IMR-90 (cell line): ENCODE measurements around the gene RBMXL3. TPM values are rescaled to one million over a fixed set of nuclear protein-coding genes. Genes with fewer than 3 reads are reported as not detected.

Experiments used
- ATAC-seq: fragments of 200-7000 bp; cut with Tn5 transposase; 2 replicates; pipeline ENCODE4 v1.9.1; 2020; ENCODE audit warnings: low read depth, mild to moderate bottlenecking, moderate library complexity
- BruUV-seq: library from RNA; stranded (reverse); fragments of 400-500 nt; replicated peaks from 2 replicates; lab custom pipeline; 2021; lab: Mats Ljungman, UMichigan
- CTCF ChIA-PET: fragments of 300-600 bp; formaldehyde crosslinking; extraction: SDS; loops from one replicate; lab custom pipeline; 2021; ENCODE audit warnings: antibody characterized with exemption; lab: Yijun Ruan, JAX
- POLR2A ChIA-PET: fragments of 300-600 bp; sonication (Branson Sonifier 250); formaldehyde crosslinking; loops from one replicate; lab custom pipeline; 2022; ENCODE audit warnings: antibody characterized with exemption; ENCODE audit not compliant: unreplicated experiment; lab: Charles Lee
- DNase-seq: peaks from one replicate; pipeline ENCODE4 v3.0.0; 2013
- H2AFZ ChIP-seq: replicated peaks from 2 replicates; pipeline ENCODE3; 2013; ENCODE audit warnings: low read length, mild to moderate bottlenecking; ENCODE audit not compliant: poor library complexity
- H2AK5ac ChIP-seq: 2 replicates; pipeline ENCODE4 v1.6.1; 2013; ENCODE audit warnings: low read depth, low read length, inconsistent platforms
- H2AK9ac ChIP-seq: replicated peaks from 2 replicates; pipeline ENCODE3; 2013; ENCODE audit warnings: mild to moderate bottlenecking, low read depth, low read length, moderate library complexity; ENCODE audit not compliant: poor library complexity
- H2BK120ac ChIP-seq: 2 replicates; pipeline ENCODE4 v1.6.1; 2013; ENCODE audit warnings: low read depth, low read length, inconsistent platforms
- H2BK15ac ChIP-seq: 3 replicates; pipeline ENCODE4 v1.6.1; 2013; ENCODE audit warnings: low read depth, low read length, inconsistent platforms
- H2BK20ac ChIP-seq: 2 replicates; pipeline ENCODE4 v1.6.1; 2013; ENCODE audit warnings: low read depth, mild to moderate bottlenecking, inconsistent platforms, low read length, moderate library complexity
- H2BK5ac ChIP-seq: 2 replicates; pipeline ENCODE4 v1.6.1; 2013; ENCODE audit warnings: mild to moderate bottlenecking, low read depth, low read length, inconsistent platforms; ENCODE audit not compliant: poor library complexity, severe bottlenecking
- H3K14ac ChIP-seq: replicated peaks from 2 replicates; pipeline ENCODE4 v1.6.1; 2013; ENCODE audit warnings: low read depth, low read length, inconsistent platforms
- H3K18ac ChIP-seq: 2 replicates; pipeline ENCODE4 v1.6.1; 2013; ENCODE audit warnings: low read depth, low read length, control low read depth
- H3K23ac ChIP-seq: 2 replicates; pipeline ENCODE4 v1.6.1; 2013; ENCODE audit warnings: low read depth, low read length, inconsistent platforms
- H3K27ac ChIP-seq: 2 replicates; pipeline ENCODE4 v1.5.1; 2013; ENCODE audit warnings: mild to moderate bottlenecking, control low read depth, low read length; ENCODE audit not compliant: insufficient read depth
- H3K27me3 ChIP-seq: 2 replicates; pipeline ENCODE4 v1.6.1; 2013; ENCODE audit warnings: low read length; ENCODE audit not compliant: control insufficient read depth, insufficient read depth
- H3K36me3 ChIP-seq: 2 replicates; pipeline ENCODE4 v1.6.1; 2013; ENCODE audit warnings: low read length, mixed read lengths; ENCODE audit not compliant: control insufficient read depth, insufficient read depth
- H3K4ac ChIP-seq: 2 replicates; pipeline ENCODE4 v1.6.1; 2013; ENCODE audit warnings: low read depth, low read length, inconsistent platforms
- H3K4me1 ChIP-seq: 2 replicates; pipeline ENCODE4 v1.6.1; 2013; ENCODE audit warnings: low read length, mixed read lengths; ENCODE audit not compliant: control insufficient read depth, insufficient read depth
- H3K4me2 ChIP-seq: 2 replicates; pipeline ENCODE4 v1.6.1; 2013; ENCODE audit warnings: low read depth, mild to moderate bottlenecking, control low read depth, low read length, moderate library complexity
- H3K4me3 ChIP-seq: 2 replicates; pipeline ENCODE4 v1.5.1; 2013; ENCODE audit warnings: low read depth, mild to moderate bottlenecking, control low read depth, low read length, moderate library complexity; ENCODE audit not compliant: insufficient read depth
- H3K56ac ChIP-seq: 2 replicates; pipeline ENCODE4 v1.6.1; 2013; ENCODE audit warnings: low read length, inconsistent platforms; ENCODE audit not compliant: insufficient read depth; ENCODE audit errors: extremely low read depth
- H3K79me1 ChIP-seq, 2 experiments: 2 replicates each; pipeline ENCODE4 v1.6.1; 2013; ENCODE audit warnings: low read length in 2 of 2, inconsistent platforms in 1 of 2, low read depth in 1 of 2
- H3K9ac ChIP-seq: 2 replicates; pipeline ENCODE4 v1.6.1; 2013; ENCODE audit warnings: low read depth, low read length, control low read depth
- H3K9me1 ChIP-seq: 2 replicates; pipeline ENCODE4 v1.6.1; 2013; ENCODE audit warnings: low read length, inconsistent platforms; ENCODE audit not compliant: insufficient read depth
- H3K9me3 ChIP-seq: 2 replicates; pipeline ENCODE4 v1.6.1; 2013; ENCODE audit warnings: low read length; ENCODE audit not compliant: control insufficient read depth, insufficient read depth
- H4K20me1 ChIP-seq: 2 replicates; pipeline ENCODE4 v1.6.1; 2013; ENCODE audit warnings: low read length, inconsistent platforms; ENCODE audit not compliant: insufficient read depth
- H4K5ac ChIP-seq: 2 replicates; pipeline ENCODE4 v1.6.1; 2013; ENCODE audit warnings: mild to moderate bottlenecking, low read depth, low read length, control low read depth
- H4K8ac ChIP-seq, 2 experiments: 2 replicates each; pipeline ENCODE4 v1.6.1; 2013; ENCODE audit warnings: low read depth in 2 of 2, low read length in 2 of 2, control low read depth in 1 of 2, inconsistent platforms in 1 of 2
- H4K91ac ChIP-seq: 2 replicates; pipeline ENCODE4 v1.6.1; 2013; ENCODE audit warnings: low read depth, low read length, inconsistent platforms; ENCODE audit not compliant: insufficient read depth
- CEBPB ChIP-seq: IDR thresholded peaks from 2 replicates; pipeline ENCODE4 v1.6.1; 2012; ENCODE audit warnings: low read depth, low read length, improper control_type of control experiment
- ELK1 ChIP-seq: fragments of 150-350 bp; IDR thresholded peaks from 2 replicates; pipeline ENCODE4 v1.6.1; 2016; ENCODE audit warnings: low read depth, mild to moderate bottlenecking, low read length, moderate library complexity, borderline replicate concordance
- FOS ChIP-seq: fragments of 150-350 bp; IDR thresholded peaks from 2 replicates; pipeline ENCODE4 v1.6.1; 2016; ENCODE audit warnings: low read depth, low read length
- MAZ ChIP-seq: IDR thresholded peaks from 2 replicates; pipeline ENCODE4 v1.6.1; 2012; ENCODE audit warnings: low read depth, mild to moderate bottlenecking, low read length, improper control_type of control experiment, moderate library complexity, borderline replicate concordance
- MXI1 ChIP-seq: IDR thresholded peaks from 2 replicates; pipeline ENCODE4 v1.6.1; 2012; ENCODE audit warnings: low read depth, mild to moderate bottlenecking, low read length, moderate library complexity, borderline replicate concordance
- RCOR1 ChIP-seq: IDR thresholded peaks from 2 replicates; pipeline ENCODE4 v1.6.1; 2012; ENCODE audit warnings: mild to moderate bottlenecking, low read length, improper control_type of control experiment; ENCODE audit not compliant: insufficient replicate concordance
- SMC3 ChIP-seq: fragments of 150-350 bp; IDR thresholded peaks from 2 replicates; pipeline ENCODE4 v1.6.1; 2016; ENCODE audit warnings: low read depth, mild to moderate bottlenecking, antibody characterized with exemption, low read length, moderate library complexity
- USF2 ChIP-seq: fragments of 150-350 bp; IDR thresholded peaks from 2 replicates; pipeline ENCODE4 v1.6.1; 2017; ENCODE audit warnings: mild to moderate bottlenecking, antibody characterized with exemption, low read length, low read depth
- WGBS, 2 experiments: methylation state at CpG; one replicate each; pipeline versions ENCODE4 v1.1.5 to v1.1.7; 2013; ENCODE audit warnings: missing lambda C conversion rate in 2 of 2; ENCODE audit not compliant: insufficient read length in 1 of 2; ENCODE audit errors: extremely low coverage in 2 of 2; 5-methylcytosine and 5-hydroxymethylcytosine counted together
- dilution Hi-C: fragments of 300-500 bp; cut with HindIII; formaldehyde crosslinking; loops from one replicate; pipeline ENCODE4 v1.14.3; 2018; ENCODE audit warnings: low sequenced_read_pairs; ENCODE audit not compliant: unreplicated experiment
- in situ Hi-C: fragments of 300-500 bp; cut with MboI; formaldehyde crosslinking; loops from 3 replicates; pipeline ENCODE4 v1.14.3; 2019; ENCODE audit warnings: low sequenced_read_pairs, inconsistent platforms, mixed read lengths
- intact Hi-C: fragments of 100-400 bp; cut with micrococcal nuclease; formaldehyde crosslinking; loops from 2 replicates; pipeline ENCODE4 v1.10.0; 2022
- polyA plus RNA-seq, 3 experiments: library from polyadenylated mRNA; depleted of rRNA; stranded (reverse); fragments of >200 nt; gene quantifications; 2 replicates each; pipeline ENCODE4 v1.2.3, GENCODE V29; 2012; ENCODE audit warnings: low replicate concordance in 1 of 3
- total RNA-seq: library from RNA; depleted of rRNA; stranded (reverse); fragments of >200 nt; gene quantifications from 2 replicates; pipeline ENCODE4 v1.2.3, GENCODE V29; 2012

The RBMXL3 gene
- total and polyA plus RNA-seq, 2 of the 4 experiments (the other 2 are of a cell fraction), result not detected

- H3K18ac ChIP-seq, result peak overlapping the region; percentile 45; the same call in 1 of the 2 replicates
- peak overlapping the region; percentile 8 to 12; a peak in 1 of 4 replicates for H4K8ac ChIP-seq
- peak overlapping the region; percentile 80 for H2AFZ ChIP-seq
- POLR2A ChIA-PET, result no interaction called here
- peak overlapping the region; percentile 22; the same call in 1 of the 2 replicates for H4K5ac ChIP-seq
- H3K4ac ChIP-seq, result 0 out of 2 replicates have a peak overlapping the region, but pooled peaks have one; percentile 20
- H2BK15ac ChIP-seq, result no peak overlapping the region
- ATAC-seq, result no peak
- no peak overlapping the region for H2AK5ac ChIP-seq
- no peaks in the 10 kb centered on the region for H3K36me3 ChIP-seq
- peak overlapping the region; percentile 84; the same call in 1 of the 2 replicates for H3K27ac ChIP-seq
- peaks cover 3% of the 10 kb centered on the region; the same call in 1 of the 2 replicates for H4K20me1 ChIP-seq
- no peak for DNase-seq
- H3K9me1 ChIP-seq, result no peaks in the 10 kb centered on the region
- H2BK120ac ChIP-seq, result peak overlapping the region; percentile 51; the same call in 1 of the 2 replicates
- H3K79me1 ChIP-seq, result peaks cover 4 to 12% of the 10 kb centered on the region in 2 experiments; a peak in 3 of 4 replicates
- dilution Hi-C loops, result no loop called here
- H2BK20ac ChIP-seq, result no peak overlapping the region
- no TSS peak for BruUV-seq
- CTCF ChIA-PET, result no interaction called here
- intact Hi-C loops, result loop anchor here (5.0 kb wide), 1 partner anchor 328 kb away; the partner anchor contains the start of gene PLS3
- 0 out of 2 replicates have a peak overlapping the region, but pooled peaks have one; percentile 31 for H3K14ac ChIP-seq
- TF ChIP-seq ELK1 (no peak), USF2 (no peak), MAZ (no peak), SMC3 (no peak), FOS (no peak), MXI1 (no peak), RCOR1 (no peak), CEBPB (no peak)
- H2BK5ac ChIP-seq, result peak overlapping the region; percentile 42
- no peak overlapping the region; the same call in 1 of the 2 replicates for H3K56ac ChIP-seq
- H3K9ac ChIP-seq, result peak overlapping the region; percentile 70
- no peaks in the 10 kb centered on the region; the same call in 1 of the 2 replicates for H3K27me3 ChIP-seq
- H3K4me1 ChIP-seq, result 0 out of 2 replicates have a peak, but pooled peaks cover 2% of the 10 kb centered on the region
- no peaks in the 10 kb centered on the region for H3K9me3 ChIP-seq
- no CpG with 5 or more reads among the region's 3 CpGs for WGBS, 2 experiments
- peak overlapping the region; percentile 85 for H3K4me2 ChIP-seq
- H3K23ac ChIP-seq, result 0 out of 2 replicates have a peak overlapping the region, but pooled peaks have one; percentile 45
- H3K4me3 ChIP-seq, result peak overlapping the region; percentile 89
- peak overlapping the region; percentile 31; the same call in 1 of the 2 replicates for H4K91ac ChIP-seq
- no peak overlapping the region for H2AK9ac ChIP-seq
- in situ Hi-C loops, result no loop called here
Measured at GRCh38 chrX:115234461-115234860, 45.3 kb downstream of the RBMXL3 start.
